ENCODE data around the gene DTX1.

The DTX1 gene
- total RNA-seq = 9.7 to 15.2 (median 12.1) reads per million in 3 experiments

DNA sequence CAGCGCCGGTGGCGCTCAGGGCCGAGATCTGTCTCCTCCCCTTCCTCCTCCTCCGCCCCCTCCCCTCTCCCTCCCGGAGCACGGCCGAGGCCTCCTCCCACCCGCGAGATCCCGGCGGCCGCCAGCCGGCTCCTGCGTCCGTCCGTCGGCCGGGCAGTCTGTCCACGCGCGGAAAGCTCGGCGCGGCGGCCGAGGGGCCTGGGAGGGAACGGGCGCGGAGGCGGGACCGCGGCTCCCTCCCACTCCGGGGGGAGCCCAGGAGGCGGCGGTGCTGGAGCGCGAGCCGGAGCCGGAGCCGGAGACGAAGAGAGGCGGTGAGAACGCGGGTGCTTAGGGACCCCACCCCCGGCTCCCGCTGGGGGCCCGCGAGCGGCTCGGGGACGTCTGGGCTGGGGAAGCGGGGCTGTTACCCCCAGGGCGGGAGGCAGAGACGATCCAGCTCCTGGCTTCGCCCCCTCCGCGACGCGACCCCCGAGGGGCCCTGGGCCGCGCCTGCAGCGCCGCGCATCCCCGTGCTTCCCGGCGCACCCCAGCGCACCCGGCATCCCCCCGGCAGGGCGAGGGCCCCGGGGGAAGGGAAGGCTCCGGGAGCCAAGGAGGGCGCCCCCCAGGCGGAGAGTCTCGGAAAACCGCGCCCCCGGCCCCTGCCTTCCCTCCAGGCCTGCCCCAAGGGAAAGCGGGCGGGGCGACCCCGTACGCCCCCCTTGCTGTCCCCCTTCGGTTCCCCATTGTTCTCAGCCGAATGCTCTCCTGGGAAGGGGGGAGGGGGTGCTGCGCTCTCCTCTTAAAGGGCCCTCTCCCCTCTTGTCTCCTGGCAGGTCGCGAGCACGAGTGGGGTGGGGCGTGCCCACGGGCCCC, at the start of gene DTX1:
Gene DTX1 (plus strand): TSS at position 100 of the 858 bp plus-strand sequence. CDS start 1,463 bp downstream, outside the sequence.
- peak; percentile 19 for DNase-seq

DNA sequence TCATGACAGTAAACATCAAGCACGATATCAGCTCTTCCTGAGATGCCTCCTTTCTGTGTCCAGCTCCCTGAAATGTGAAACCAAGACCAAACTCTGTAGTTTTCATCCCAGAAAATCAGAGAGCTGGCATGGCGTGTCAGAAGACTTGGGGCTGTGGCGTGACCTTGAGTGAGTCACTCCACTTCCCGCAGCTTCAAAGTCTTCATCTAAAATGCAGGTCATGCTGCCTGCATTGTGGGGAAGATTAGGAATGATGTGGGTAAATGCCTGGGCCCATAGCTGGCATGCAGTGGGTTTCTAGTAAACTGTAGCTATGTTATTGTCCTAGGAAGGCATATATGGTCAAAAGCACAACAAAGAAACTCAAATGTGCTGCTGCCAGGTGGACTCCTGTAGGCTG, 49.4 kb upstream of the DTX1 start:
- no peak for DNase-seq

DNA sequence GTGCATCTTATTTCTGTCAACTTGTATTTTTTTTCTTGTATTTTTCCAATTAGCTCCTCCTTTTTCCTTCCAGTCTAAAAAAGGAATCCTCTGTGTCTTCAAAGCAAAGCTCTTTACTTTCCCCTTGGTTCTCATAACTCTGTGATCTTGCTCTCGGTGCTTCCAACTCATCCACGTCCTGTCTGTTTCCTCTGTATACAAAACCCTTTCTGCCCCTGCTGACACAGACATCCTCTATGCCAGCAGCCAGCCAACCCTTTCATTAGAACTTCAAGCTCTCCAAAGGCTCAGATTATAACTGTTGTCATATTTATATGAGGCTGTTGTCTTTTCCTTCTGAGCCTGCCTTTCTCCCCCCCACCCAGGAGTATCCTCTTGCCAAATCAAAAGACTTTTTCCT, 45.8 kb upstream of the DTX1 start:
- DNase-seq = no peak

DNA sequence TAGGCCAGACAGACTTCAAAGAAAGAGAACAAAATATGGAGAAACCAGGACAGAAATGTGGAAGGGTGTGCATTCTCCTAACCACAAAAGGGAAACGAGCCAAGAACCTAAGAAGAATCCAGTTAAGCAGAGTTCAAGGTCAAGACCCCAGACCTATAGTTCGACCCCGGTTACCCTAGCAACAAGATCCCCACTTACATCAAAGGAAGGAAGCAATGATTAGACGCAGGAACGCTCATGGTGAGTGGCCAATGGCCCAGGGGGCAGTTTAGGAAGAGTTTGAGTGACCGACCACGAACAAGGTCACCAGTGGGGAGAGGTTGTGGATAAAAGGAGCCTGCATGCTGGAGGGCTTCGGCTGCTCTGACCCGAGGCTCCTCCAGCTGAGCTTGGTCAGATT, 42.0 kb upstream of the DTX1 start:
- DNase-seq = no peak

GRCh38 chr12:113016796-113017195, 39.7 kb upstream of the DTX1 start:
- DNase-seq = no peak

GRCh38 chr12:113019025-113019424, 37.5 kb upstream of the DTX1 start:
- DNase-seq = no peak

DNA sequence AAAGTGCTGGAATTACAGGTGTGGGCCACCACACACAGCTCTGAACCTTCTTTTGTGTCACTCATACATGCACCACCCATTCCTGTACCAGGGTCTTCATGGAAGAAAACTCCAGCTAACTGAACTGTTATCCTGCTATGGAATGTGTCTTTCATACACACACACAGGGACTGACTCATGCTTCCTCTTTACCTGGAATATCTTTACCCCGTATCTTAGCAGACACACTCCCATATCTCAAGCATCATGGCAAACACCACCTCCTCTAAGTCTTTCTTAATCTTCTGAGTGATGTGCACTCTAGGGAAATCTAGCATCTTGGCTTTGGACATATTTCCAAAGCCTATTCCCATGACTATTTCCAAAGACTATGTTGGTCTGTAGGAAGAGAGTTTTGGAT, 35.0 kb upstream of the DTX1 start:
- DNase-seq = no peak

- DNase-seq = no peak
Measured at GRCh38 chr12:113022563-113023297, 33.8 kb upstream of the DTX1 start.

GRCh38 chr12:113027726-113028125, 28.8 kb upstream of the DTX1 start:
- no peak for DNase-seq

DNA sequence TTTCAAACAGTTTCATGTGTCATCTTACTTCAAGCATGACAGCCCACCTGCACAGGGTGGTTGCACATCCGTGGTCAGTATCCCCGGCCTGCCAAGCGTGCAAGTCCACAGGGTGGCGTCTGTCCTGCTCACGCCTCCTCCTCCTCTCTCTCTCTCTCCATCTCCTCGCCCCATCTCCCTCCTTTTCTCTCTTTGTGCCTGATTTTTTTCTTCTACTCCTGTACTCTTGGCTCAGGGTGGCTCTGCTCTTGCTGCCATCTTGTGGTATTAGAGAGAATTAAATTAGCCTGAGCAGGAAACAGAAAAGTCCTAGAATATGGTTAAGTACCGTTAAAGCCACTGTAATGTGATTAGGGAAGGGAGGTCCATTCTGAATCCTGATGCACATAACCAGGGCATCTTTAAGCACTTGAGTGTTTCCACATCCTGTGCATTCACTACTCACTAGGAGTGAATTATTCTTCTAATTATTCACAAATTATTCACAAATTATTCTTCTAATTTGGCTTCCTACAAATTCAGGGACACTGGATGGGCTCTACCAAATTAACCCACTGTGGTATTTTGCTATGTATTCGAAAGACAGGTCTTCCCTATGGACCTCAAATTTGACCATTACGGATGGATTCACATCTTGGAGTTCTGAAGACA, 25.5 kb upstream of the DTX1 start:
- DNase-seq = peak; percentile 14

DNA sequence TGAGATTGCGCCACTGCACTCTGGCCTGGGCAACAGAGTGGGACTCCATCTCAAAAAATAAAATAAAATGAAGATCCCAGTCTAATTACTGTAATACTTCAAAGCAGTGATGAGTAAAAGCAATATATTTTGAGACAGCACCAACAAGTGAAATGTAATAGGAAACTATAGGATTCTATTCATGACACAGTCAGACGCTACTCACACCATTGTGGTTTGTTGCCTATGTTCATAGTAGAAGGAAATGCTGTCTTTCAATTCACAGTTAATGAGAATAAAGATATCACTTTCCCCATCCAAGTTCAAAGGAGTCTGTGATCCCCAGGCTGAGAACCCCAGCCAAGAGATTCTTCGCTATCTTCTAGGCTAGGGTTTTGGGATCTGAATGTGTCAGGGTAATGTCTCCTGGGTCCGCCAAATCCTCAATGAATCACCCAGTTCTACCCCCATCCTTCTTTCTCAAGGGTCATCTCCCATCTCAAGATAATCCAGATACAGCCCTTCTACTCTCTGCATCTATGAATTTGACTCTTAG, 16.6 kb upstream of the DTX1 start:
- DNase-seq = no peak

GRCh38 chr12:113040722-113041171, 15.8 kb upstream of the DTX1 start:
- no peak for DNase-seq

DNA sequence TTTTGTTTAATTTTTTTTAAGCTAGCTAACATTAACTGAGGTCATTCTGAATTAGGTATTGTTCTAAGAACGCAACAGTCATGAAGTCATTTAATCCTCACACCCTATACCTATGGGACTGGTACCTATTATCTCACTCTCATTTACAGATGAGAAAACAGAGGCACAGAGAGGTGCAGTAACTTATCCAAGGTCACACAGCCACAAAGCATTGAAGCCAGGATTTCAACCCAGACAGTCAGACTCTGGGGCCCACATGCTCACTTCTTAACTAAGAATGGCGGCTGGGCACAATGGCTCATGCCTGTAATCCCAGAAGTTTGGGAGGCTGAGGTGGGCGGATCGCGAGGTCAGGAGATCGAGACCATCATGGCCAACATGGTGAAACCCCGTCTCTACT, 15.0 kb upstream of the DTX1 start:
- no peak for DNase-seq

DNA sequence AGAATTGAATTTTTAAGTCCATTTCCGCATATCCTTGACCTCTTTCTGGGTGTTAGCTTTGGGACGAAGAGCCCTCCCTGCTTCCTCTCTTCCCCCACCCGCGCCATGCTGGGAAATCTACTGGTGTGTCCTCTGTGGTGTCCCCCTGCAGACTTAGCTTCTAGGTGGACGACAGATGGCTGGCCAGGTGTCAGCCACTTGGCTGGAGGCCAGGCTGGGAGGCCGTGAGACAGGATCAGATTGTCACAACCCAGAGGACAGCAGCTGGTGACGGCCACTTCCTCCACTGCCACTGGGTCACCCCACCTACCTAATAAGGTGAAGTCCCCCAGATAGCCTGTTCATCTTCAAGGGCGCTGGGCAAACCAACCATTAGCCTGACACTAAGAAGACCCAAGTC, 13.3 kb upstream of the DTX1 start:
- no peak for DNase-seq

GRCh38 chr12:113044516-113044915, 12.0 kb upstream of the DTX1 start:
- DNase-seq = no peak

DNA sequence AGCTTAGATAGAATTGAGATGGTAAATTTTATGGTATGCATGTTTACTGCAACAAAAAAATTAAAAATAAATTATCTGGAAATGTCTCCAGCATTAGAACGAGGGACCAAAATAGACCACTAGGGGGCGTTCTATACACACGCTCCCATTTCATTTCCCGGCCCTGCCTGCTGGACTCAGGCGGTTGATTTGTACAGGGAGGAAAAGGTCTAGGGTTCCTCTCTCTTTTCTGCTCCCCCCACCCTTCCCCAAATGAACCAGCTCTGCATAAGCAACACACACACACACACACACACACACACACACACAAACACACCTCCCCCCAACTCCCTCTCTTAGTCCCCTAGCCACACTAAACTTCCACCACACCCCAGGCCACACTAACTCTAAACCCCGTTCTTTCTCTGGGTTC, 7.8 kb upstream of the DTX1 start:
- peak; percentile 63 for DNase-seq

DNA sequence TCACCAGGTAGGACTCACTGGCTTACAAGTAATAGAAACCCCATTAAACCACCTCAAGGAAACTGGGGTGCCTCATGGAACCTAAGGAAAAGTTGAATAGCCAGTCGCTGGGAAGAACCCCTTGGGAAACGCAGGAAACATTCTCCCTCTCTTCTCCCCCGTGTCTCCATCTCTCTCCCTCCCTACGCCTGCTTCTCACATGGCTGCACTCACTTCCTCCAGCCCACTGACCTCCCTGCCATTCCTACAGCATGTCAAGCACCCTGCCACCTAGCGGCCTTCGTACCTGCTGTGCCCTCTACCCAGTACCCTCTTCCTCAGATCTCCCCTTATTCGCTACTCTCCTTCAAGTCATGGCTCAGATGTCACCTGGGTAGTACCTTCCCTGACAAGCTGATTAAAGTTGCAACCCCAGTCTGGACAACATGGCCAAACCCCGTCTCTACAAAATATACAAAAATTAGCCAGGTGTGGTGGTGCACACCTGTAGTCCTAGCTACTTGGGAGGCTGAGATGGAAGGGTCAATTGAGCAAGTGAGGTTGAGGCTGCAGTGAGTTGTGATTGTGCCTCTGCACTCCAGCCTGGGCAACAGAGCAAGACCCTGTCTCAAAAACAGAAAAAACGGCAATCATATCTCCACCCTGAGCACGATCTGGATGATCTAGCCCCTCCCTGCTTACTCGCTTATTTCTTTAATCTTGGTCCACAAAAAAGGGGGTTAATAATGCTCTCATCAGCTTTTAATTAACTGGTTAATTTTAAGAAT, 6.4 kb upstream of the DTX1 start:
- DNase-seq = no peak

GRCh38 chr12:113050795-113051194, 5.7 kb upstream of the DTX1 start:
- no peak for DNase-seq

DNA sequence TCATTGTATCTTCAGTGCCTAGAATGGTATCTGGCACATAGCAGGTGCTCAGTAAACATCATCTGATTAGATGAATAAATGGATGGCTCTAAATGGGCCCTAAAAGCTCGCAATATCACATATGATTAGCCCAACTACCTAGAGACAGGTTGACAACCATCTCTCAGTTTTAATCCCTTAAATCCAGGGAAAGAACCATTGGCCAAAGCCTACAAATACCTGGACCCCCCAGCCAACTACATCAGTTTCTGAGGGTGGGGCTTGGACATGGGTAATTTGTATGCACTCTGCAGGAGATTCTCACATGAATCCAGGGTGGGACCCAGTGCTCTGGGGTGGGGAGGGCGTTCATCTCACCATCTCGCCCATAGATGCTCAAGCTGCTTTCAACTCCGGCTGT, 4.8 kb upstream of the DTX1 start:
- DNase-seq = no peak

DNA sequence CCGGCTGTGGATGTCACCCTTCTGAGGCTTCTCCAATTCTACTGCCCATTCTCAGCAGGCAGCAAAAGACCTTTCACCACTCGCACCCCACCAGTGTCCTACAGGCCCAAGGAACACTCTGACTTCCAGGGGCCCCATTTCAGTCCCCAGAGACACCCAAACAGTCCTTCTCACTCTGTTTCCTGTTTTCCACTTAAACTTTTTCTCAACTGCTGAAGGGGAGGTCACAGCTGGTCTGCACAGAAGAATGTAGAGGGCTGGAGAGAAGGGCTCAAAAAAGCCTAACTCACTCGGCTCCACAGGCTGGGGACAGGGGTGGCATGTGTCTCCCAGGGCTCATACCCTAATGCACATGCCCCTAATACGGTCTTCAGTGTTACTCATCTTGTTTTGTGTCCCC, 4.2 kb upstream of the DTX1 start:
- no peak for DNase-seq

DNA sequence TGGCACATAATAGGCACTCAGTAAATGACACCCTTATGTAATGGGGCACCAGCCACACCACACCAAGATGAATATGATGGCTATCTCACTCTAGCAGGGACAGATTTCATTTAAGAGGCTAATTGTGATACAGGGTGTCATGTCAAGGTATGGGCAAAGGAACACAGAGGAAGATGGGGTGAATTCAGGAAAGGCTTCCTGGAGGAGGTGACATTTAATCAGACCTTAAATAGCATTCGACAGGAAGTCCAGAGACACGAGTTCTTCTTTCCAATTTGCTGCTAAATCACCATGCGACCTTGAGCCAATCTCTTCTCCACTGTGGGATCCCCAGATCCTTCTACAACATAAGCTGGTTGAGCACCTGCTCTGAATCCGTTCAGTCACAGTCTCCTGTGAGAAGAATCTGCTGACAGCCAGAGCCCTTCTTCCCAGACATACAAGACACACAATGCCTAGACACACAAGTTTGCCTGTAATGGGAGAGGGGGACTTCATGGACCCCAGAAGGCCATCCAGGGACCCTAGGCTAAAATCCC, 1.5 kb upstream of the DTX1 start:
- DNase-seq = no peak
